ENCODE measurements around the gene KNL1. TPM values are rescaled to one million over a fixed set of nuclear protein-coding genes. Genes with fewer than 3 reads are reported as not detected.

Gene KNL1
- total RNA-seq, 2 donors from 2014 or later: 8.5 to 18.8 TPM

DNA sequence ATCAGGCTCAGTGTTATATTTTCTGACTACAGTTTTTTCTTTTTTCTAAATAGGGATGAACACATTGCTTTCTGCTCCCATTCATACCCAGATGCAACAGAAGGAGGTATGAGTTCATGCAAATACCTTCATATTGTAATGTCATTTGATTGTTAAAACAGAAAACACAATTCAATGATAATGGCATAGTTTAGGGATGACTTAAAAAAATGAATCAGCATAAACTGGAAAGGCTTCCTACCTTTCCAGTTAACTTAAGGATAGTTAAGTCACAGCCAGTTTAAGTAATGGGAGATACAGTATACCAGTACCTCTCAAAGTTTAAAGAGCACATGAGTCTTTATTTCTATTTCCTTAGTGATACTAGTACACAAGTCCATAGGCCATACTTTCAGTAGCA, 24.9 kb downstream of the KNL1 start:
- H3K36me3 ChIP-seq: no peaks in the 10 kb centered on the region
- TF ChIP-seq, protein P1, sequence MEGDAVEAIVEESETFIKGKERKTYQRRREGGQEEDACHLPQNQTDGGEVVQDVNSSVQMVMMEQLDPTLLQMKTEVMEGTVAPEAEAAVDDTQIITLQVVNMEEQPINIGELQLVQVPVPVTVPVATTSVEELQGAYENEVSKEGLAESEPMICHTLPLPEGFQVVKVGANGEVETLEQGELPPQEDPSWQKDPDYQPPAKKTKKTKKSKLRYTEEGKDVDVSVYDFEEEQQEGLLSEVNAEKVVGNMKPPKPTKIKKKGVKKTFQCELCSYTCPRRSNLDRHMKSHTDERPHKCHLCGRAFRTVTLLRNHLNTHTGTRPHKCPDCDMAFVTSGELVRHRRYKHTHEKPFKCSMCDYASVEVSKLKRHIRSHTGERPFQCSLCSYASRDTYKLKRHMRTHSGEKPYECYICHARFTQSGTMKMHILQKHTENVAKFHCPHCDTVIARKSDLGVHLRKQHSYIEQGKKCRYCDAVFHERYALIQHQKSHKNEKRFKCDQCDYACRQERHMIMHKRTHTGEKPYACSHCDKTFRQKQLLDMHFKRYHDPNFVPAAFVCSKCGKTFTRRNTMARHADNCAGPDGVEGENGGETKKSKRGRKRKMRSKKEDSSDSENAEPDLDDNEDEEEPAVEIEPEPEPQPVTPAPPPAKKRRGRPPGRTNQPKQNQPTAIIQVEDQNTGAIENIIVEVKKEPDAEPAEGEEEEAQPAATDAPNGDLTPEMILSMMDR (IDR thresholded peaks at IDR 0.05): no peak
- no peak overlapping the region for H3K27ac ChIP-seq
- H3K4me1 ChIP-seq: no peaks in the 10 kb centered on the region
- no peak overlapping the region for H3K9ac ChIP-seq (ENCODE audit: low read depth in 2 of 2, low read length in 2 of 2)
- no peak overlapping the region for H3K4me3 ChIP-seq
- no peak for DNase-seq
- H3K9me3 ChIP-seq: no peaks in the 10 kb centered on the region
- H3K27me3 ChIP-seq: no peaks in the 10 kb centered on the region
- intact Hi-C loops (cut with DNase I): no loop called here

DNA sequence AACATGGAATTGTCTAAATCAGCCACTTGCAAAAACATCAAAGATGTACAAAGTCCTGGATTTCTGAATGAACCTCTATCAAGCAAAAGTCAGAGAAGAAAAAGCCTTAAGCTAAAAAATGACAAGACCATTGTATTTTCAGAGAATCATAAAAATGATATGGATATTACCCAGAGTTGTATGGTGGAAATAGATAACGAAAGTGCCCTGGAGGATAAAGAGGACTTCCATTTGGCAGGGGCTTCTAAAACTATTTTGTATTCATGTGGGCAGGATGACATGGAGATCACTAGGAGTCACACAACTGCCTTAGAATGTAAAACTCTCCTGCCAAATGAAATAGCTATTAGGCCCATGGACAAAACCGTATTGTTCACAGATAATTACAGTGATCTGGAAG, 29.3 kb downstream of the KNL1 start:
- Histone ChIP-seq H3K9me3 (no peaks in the 10 kb centered on the region), H3K27ac (no peak overlapping the region), H3K4me3 (no peak overlapping the region), H3K4me1 (no peaks in the 10 kb centered on the region), H3K27me3 (no peaks in the 10 kb centered on the region), H3K9ac (ENCODE audit: low read depth in 2 of 2, low read length in 2 of 2) (no peak overlapping the region), H3K36me3 (no peaks in the 10 kb centered on the region)
- intact Hi-C loops (cut with DNase I): no loop called here
- DNase-seq: no peak
- TF ChIP-seq, protein P1 (IDR thresholded peaks at IDR 0.05): no peak

DNA sequence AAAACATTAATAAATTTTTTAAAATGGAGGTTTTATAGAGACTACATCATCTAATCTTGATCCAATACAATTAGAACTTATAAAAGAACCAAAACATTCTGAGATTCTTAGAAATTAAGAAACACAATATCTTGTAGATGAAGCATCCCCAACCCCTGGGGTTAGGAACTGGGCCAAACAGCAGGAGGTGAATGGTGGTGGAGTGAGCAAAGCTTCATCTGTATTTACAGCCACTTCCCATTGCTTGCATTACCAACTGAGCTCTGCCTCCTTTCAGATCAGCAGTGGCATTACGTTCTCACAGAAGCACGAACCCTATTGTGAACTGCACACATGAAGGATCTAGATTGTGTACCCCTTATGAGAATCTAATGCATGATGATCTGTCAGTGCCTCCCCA, 36.3 kb downstream of the KNL1 start:
- intact Hi-C loops (cut with DNase I): no loop called here
- Histone ChIP-seq H3K27me3 (no peaks in the 10 kb centered on the region), H3K4me3 (no peak overlapping the region), H3K27ac (no peak overlapping the region), H3K9ac (ENCODE audit: low read depth in 2 of 2, low read length in 2 of 2) (no peak overlapping the region), H3K4me1 (no peaks in the 10 kb centered on the region), H3K36me3 (no peaks in the 10 kb centered on the region), H3K9me3 (no peaks in the 10 kb centered on the region)
- no peak for DNase-seq
- TF ChIP-seq, protein P1 (IDR thresholded peaks at IDR 0.05): no peak

DNA sequence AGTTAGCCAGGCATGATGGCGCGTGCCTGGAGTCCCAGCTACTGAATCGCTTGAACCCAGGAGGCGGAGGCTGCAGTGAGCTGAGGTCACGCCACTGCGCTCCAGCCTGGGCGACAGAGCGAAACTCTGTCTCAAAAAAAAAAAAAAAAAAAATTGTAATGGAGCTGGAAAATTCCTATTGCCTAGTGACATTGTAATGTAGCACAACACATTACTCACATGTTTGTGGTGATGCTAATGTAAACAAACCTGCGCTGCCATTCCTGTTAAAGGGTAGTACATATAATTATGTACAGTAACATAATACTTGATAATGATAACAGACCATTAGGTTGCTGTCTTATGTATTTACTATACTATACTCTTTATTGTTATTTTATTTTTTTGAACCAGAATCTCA, 39.1 kb downstream of the KNL1 start:
- H3K27me3 ChIP-seq: no peaks in the 10 kb centered on the region
- TF ChIP-seq, protein P1 (IDR thresholded peaks at IDR 0.05): no peak
- H3K27ac ChIP-seq: no peak overlapping the region
- no peak for DNase-seq
- H3K9ac ChIP-seq (ENCODE audit: low read depth in 2 of 2, low read length in 2 of 2): no peak overlapping the region
- no peaks in the 10 kb centered on the region for H3K9me3 ChIP-seq
- no peak overlapping the region for H3K4me3 ChIP-seq
- H3K36me3 ChIP-seq: no peaks in the 10 kb centered on the region
- no peaks in the 10 kb centered on the region for H3K4me1 ChIP-seq
- intact Hi-C loops (cut with DNase I): no loop called here

DNA sequence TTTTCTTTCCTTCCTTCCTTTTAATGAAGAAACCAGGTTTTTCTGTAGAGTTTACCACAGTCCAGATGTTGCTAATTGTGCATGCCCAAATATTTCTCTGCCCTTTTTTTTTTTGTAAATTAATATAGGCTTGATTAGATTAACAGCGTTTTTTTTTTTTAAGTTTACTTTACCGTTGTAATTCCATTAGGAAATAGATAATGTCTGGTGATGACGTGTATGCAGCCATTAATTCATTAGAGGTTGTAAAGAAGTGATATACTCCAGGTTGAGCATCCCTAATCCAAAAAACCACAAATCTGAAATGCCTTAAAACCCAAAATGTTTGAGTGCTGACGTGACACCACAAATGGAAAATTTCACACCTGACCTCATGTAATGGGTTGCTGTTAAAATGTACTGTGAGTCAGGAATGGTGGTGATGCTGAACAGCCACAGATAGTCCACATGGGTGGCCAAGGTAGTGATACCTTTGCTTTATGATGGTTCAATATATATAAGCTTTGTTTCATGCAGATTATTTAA, 43.2 kb downstream of the KNL1 start:
- TF ChIP-seq, protein P1 (IDR thresholded peaks at IDR 0.05): no peak
- Histone ChIP-seq H3K27me3 (no peaks in the 10 kb centered on the region), H3K36me3 (no peaks in the 10 kb centered on the region), H3K4me3 (no peak overlapping the region), H3K27ac (no peak overlapping the region), H3K9ac (ENCODE audit: low read depth in 2 of 2, low read length in 2 of 2) (no peak overlapping the region), H3K9me3 (no peaks in the 10 kb centered on the region), H3K4me1 (no peaks in the 10 kb centered on the region)
- intact Hi-C loops (cut with DNase I): no loop called here
- no peak for DNase-seq
